ENCODE measurements around the gene TRPM5.

TRPM5 gene

GRCh38 chr11:2424811-2425495 is 19.4 kb downstream of the TRPM5 start:
- Mint-ChIP-seq H3K27ac (no peak overlapping the region), H3K36me3 (no peaks in the 10 kb centered on the region), H3K4me3 (no peak overlapping the region), H3K4me1 (no peaks in the 10 kb centered on the region), H3K9me3 (no peaks in the 10 kb centered on the region), H3K27me3 (no peaks in the 10 kb centered on the region)

DNA sequence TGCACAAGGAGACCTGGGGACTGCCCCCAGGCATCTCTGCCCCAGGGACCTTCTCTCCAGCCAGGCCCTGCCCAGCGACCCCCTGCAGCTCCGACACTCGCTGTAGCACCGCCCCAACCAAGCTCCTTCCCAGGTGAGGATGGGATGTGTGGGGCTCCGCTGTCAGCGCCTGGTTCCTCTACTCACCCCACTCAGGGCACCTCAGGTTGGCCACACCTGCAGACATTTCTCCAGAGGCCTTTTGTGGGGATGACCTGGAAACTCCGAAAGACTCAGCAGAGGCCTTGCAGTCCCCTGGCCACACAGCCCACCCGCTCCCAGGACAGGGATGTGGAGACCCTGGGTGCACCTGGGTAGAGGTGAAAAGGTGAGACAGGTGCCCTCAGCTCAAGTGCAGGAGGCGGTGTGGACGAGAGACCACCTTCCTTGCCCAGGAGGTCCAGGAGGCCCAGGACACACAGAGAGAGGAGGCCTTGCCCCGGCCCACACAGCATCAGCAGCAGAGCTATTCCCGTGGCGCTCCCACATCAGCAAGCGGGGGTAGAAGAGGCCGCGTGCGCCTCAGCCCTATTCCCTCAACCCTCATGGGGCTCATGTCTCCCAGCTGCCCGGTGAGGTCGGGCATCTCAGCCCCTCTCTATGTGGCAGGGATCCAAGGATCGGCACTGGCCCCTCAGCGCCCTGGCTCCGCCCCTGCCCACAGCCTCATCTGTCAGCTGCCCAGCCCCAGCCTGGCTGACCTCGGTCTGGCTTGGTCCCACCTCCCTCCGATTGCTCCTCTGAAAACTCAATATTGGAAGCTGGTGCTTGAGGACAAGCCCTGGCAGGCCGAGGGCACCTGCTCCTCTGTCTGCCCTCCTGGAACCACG is 20.9 kb downstream of the TRPM5 start:
- Mint-ChIP-seq H3K27me3 (no peaks in the 10 kb centered on the region), H3K9me3 (no peaks in the 10 kb centered on the region), H3K4me1 (no peaks in the 10 kb centered on the region), H3K4me3 (no peak overlapping the region), H3K27ac (no peak overlapping the region), H3K36me3 (no peaks in the 10 kb centered on the region)

- H3K27ac Mint-ChIP-seq, result no peak overlapping the region
- no peaks in the 10 kb centered on the region for H3K4me1 Mint-ChIP-seq
- no peak overlapping the region for H3K4me3 Mint-ChIP-seq
- no peaks in the 10 kb centered on the region for H3K27me3 Mint-ChIP-seq
- no peaks in the 10 kb centered on the region for H3K36me3 Mint-ChIP-seq
- H3K9me3 Mint-ChIP-seq, result no peaks in the 10 kb centered on the region
These were observed 21.7 kb downstream of the TRPM5 start for GRCh38 chr11:2422461-2423156.

- Mint-ChIP-seq H3K27me3 (no peaks in the 10 kb centered on the region), H3K9me3 (no peaks in the 10 kb centered on the region), H3K36me3 (no peaks in the 10 kb centered on the region), H3K4me1 (no peaks in the 10 kb centered on the region), H3K4me3 (no peak overlapping the region), H3K27ac (no peak overlapping the region)
These were observed 22.3 kb downstream of the TRPM5 start for GRCh38 chr11:2421996-2422395.

DNA sequence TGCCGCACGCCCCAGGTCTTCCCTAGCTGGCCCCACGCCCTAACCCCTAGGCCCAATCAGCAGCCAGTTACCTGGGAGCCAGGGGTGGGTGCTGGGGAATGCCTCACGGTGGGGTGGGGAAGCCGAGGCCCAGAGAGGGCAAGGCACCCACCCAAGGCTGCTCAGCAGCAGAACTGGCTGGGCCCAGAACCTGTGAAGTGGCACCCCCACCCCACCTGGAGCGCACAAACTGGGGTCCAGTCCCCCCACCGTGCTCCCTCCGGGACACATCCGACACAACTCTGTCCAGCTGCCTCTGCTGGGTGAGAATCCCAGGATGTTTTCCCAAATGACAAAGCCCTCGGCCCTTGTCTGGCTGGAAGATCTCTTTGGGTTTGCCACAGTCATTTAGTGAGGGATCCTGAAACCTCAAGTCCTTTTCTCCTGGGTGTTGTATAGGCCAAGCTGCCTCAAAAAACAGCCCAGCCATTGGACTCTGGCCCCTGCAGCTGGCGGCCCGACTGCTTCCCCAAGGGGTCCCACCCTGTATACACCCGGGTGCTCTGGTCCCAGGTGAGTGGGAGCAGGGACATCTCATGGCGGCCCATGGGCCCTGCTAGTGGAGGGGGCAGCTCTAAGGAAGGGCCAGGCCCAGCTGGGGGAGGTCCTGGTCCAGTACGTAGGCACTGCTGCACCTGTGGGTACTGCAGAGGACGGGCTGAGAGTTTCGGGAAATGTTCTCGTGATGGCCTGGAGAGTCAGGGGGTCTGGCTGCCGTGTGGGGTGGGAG is 22.9 kb downstream of the TRPM5 start:
- Mint-ChIP-seq H3K9me3 (no peaks in the 10 kb centered on the region), H3K4me3 (no peak overlapping the region), H3K27me3 (no peaks in the 10 kb centered on the region), H3K4me1 (no peaks in the 10 kb centered on the region), H3K27ac (no peak overlapping the region), H3K36me3 (no peaks in the 10 kb centered on the region)

DNA sequence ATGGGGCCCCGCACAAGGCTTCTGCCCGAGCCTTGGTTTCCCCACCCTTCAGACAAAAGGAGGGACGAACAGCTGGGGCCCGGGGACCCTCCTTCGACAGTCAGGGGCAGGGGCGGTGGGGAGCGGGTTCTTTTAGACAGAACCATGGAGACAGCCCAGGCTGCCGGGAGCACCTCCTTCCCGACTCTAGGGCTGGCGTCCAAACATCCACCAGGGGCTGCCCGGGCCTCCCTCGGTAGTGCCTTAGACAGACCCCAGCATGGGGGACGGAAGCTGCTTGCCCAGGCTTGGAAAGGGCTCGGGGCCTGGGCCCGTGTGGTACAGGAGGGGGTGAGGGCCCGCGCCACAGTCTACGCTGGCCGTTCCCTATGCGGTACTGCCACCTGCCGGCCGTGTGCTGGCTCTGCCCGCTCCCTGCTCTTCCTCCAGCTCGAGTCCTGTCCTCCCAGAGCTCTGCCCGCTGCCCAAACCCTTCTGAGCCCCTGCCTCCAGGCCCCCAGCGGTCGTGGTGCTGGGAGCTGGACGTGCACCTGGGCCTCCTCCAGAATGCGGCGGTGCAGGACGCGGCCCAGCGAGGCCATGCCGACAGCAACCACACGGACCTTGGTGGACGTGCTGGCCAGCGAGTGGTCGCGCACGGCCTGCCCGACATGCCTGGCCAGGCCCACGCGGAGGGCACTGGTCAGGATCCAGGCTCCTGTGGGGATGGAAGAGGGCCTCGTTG is 23.6 kb downstream of the TRPM5 start:
- Mint-ChIP-seq H3K4me3 (no peak overlapping the region), H3K27me3 (no peaks in the 10 kb centered on the region), H3K27ac (no peak overlapping the region), H3K36me3 (no peaks in the 10 kb centered on the region), H3K4me1 (no peaks in the 10 kb centered on the region), H3K9me3 (no peaks in the 10 kb centered on the region)

DNA sequence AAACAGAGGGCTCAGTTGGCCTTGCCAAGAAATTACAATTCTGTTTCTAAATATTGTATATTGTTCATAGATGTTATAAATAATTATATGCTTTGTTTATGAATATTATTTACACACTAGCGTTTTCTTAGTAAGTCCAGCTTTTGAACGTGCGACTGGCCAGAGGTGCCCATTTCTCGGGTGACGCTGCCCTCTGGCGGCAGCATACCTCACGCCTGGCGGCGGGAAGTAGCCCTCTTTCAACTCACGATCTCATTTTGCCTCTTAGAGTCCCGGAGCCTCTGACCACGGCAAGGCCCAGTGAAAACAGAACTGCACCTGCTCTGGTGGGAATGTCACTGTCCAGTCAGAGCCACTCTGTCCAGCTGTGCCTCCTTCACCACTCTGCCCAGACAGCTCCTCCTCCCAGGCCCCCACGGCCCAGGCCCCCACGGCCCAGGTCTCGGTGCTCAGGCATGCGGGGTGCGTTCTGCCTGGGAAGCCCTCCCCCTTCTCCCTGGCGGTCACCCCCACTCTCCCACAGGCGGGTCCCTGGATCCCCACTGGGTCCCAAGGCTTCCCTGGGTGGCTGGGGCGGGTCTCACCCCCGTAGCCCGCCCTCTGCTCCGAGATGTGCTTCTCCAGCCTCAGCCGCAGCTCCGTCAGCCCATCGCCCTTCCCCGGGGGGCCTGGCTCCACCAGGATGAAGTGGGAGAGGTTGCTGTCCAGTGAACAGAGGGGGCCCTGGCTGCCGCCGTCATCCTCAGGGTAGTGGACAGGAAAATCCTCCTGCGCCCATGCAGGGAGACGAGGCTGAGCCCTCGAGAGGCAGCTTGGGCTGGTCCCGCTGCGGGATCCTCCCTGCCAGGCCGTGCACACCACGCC is 24.4 kb downstream of the TRPM5 start:
- Mint-ChIP-seq H3K36me3 (no peaks in the 10 kb centered on the region), H3K27ac (peak overlapping the region; percentile 35), H3K9me3 (no peaks in the 10 kb centered on the region), H3K27me3 (no peaks in the 10 kb centered on the region), H3K4me1 (no peaks in the 10 kb centered on the region), H3K4me3 (no peak overlapping the region)

DNA sequence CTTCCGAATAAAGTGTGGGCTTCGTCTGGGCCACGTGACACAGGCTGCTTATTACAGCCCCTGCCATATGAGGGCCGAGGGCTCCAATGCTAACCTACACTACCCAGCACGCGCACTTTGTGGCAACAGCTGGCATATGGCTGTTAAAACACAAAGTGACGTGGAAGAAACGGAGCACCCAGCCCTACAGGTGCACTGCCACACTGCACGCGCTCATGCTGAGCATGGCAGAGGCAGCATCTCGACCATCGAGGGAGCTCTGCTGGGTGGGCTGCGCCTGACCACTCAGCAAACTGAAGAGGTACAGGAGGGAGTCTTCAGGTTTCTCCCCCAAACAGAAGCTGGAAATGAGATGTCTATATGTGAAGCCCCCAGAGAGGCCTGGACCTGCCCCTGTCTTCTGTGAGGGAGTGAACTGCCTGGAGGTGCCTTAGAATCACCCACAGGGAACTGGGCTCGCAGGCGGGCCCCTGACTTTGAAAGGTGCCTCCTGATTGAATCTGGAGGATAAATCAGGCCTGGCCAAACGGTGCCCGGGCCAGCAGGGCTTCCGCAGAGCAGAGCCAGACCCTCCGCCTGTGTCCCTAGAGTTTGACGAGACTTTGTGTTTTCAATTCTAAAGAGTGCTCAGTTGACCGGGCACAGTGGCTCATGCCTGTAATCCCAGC is 25.5 kb downstream of the TRPM5 start:
- Mint-ChIP-seq H3K9me3 (no peaks in the 10 kb centered on the region), H3K27ac (peak overlapping the region; percentile 76), H3K36me3 (no peaks in the 10 kb centered on the region), H3K4me1 (no peaks in the 10 kb centered on the region), H3K27me3 (no peaks in the 10 kb centered on the region), H3K4me3 (no peak overlapping the region)

GRCh38 chr11:2417856-2418692 is 26.2 kb downstream of the TRPM5 start:
- H3K36me3 Mint-ChIP-seq, result no peaks in the 10 kb centered on the region
- no peaks in the 10 kb centered on the region for H3K27me3 Mint-ChIP-seq
- H3K27ac Mint-ChIP-seq, result no peak overlapping the region
- H3K9me3 Mint-ChIP-seq, result no peaks in the 10 kb centered on the region
- H3K4me3 Mint-ChIP-seq, result no peak overlapping the region
- H3K4me1 Mint-ChIP-seq, result no peaks in the 10 kb centered on the region

- H3K9me3 Mint-ChIP-seq, result no peaks in the 10 kb centered on the region
- no peak overlapping the region for H3K4me3 Mint-ChIP-seq
- no peak overlapping the region for H3K27ac Mint-ChIP-seq
- no peaks in the 10 kb centered on the region for H3K27me3 Mint-ChIP-seq
- no peaks in the 10 kb centered on the region for H3K36me3 Mint-ChIP-seq
- H3K4me1 Mint-ChIP-seq, result no peaks in the 10 kb centered on the region
These were observed 27.5 kb downstream of the TRPM5 start for GRCh38 chr11:2416765-2417164.

GRCh38 chr11:2415601-2416380 is 28.5 kb downstream of the TRPM5 start:
- Mint-ChIP-seq H3K27ac (no peak overlapping the region), H3K4me3 (no peak overlapping the region), H3K27me3 (no peaks in the 10 kb centered on the region), H3K36me3 (no peaks in the 10 kb centered on the region), H3K9me3 (no peaks in the 10 kb centered on the region), H3K4me1 (no peaks in the 10 kb centered on the region)

GRCh38 chr11:2415171-2415570 is 29.1 kb downstream of the TRPM5 start:
- H3K9me3 Mint-ChIP-seq, result no peaks in the 10 kb centered on the region
- no peaks in the 10 kb centered on the region for H3K27me3 Mint-ChIP-seq
- H3K36me3 Mint-ChIP-seq, result no peaks in the 10 kb centered on the region
- no peak overlapping the region for H3K27ac Mint-ChIP-seq
- H3K4me3 Mint-ChIP-seq, result no peak overlapping the region
- H3K4me1 Mint-ChIP-seq, result no peaks in the 10 kb centered on the region
